ENCODE data around the gene ERFE.
"Not testable (repeated sequence)": the region's sequence is repeated elsewhere in the genome, so short reads cannot be mapped to it uniquely, and the experiment has no call there.

Gene ERFE

GRCh38 chr2:238114851-238115660, 43.7 kb upstream of the ERFE start:
- Histone ChIP-seq H3K9me2 (replicated peaks; ENCODE audit: insufficient read depth, low read length) (no peaks in the 10 kb centered on the region), H3K9ac (ENCODE audit: low read length) (no peak overlapping the region), H2AFZ (ENCODE audit: low read depth, low read length, severe bottlenecking) (no peak overlapping the region), H3K4me2 (ENCODE audit: low read depth, low read length, poor library complexity, severe bottlenecking) (no peak overlapping the region), H4K20me1 (ENCODE audit: low read depth, low read length) (no peaks in the 10 kb centered on the region), H3K79me2 (ENCODE audit: insufficient read depth, low read length) (peaks cover 4% of the 10 kb centered on the region; the same call in 1 of the 2 replicates), H3K27me3 (ENCODE audit: low read length) (no peaks in the 10 kb centered on the region), H3K9me3 (ENCODE audit: insufficient read depth, low read length) (no peaks in the 10 kb centered on the region), H3K4me3 (ENCODE audit: insufficient read depth, low read length, poor library complexity, severe bottlenecking) (no peak overlapping the region), H3K36me3 (ENCODE audit: low read length) (peaks cover 13% of the 10 kb centered on the region; the same call in 1 of the 2 replicates), H3F3A (ENCODE audit: insufficient read depth) (peaks cover 10% of the 10 kb centered on the region; the same call in 1 of the 2 replicates), H3K27ac (ENCODE audit: low read depth, low read length) (no peak overlapping the region)
- TF ChIP-seq EZH2phosphoT487 (conservative IDR thresholded peaks at IDR 0.05; ENCODE audit: low read length), result no peak
- no peak for TF ChIP-seq CTCF (IDR thresholded peaks at IDR 0.05; ENCODE audit: insufficient read depth, low read length, poor library complexity, severe bottlenecking)

- not testable (repeated sequence) for H2AFZ ChIP-seq (ENCODE audit: low read depth, low read length, severe bottlenecking); H3K27ac ChIP-seq (ENCODE audit: low read depth, low read length); H3K79me2 ChIP-seq (ENCODE audit: insufficient read depth, low read length); H3K9me3 ChIP-seq (ENCODE audit: insufficient read depth, low read length); H3K27me3 ChIP-seq (ENCODE audit: low read length); H3F3A ChIP-seq (ENCODE audit: insufficient read depth); H3K9ac ChIP-seq (ENCODE audit: low read length); H4K20me1 ChIP-seq (ENCODE audit: low read depth, low read length); H3K4me3 ChIP-seq (ENCODE audit: insufficient read depth, low read length, poor library complexity, severe bottlenecking); H3K4me2 ChIP-seq (ENCODE audit: low read depth, low read length, poor library complexity, severe bottlenecking); H3K9me2 ChIP-seq (replicated peaks; ENCODE audit: insufficient read depth, low read length)
- H3K36me3 ChIP-seq (ENCODE audit: low read length), result peaks cover 13% of the 10 kb centered on the region; the same call in 1 of the 2 replicates
These were observed 43.1 kb upstream of the ERFE start for GRCh38 chr2:238115709-238116108.

- peaks cover 10% of the 10 kb centered on the region; the same call in 1 of the 2 replicates for H3K36me3 ChIP-seq (ENCODE audit: low read length)
- no peak for TF ChIP-seq CTCF (IDR thresholded peaks at IDR 0.05; ENCODE audit: insufficient read depth, low read length, poor library complexity, severe bottlenecking)
- TF ChIP-seq EZH2phosphoT487 (conservative IDR thresholded peaks at IDR 0.05; ENCODE audit: low read length), result no peak
- no peaks in the 10 kb centered on the region for H3K27me3 ChIP-seq (ENCODE audit: low read length)
- H2AFZ ChIP-seq (ENCODE audit: low read depth, low read length, severe bottlenecking), result no peak overlapping the region
- H3F3A ChIP-seq (ENCODE audit: insufficient read depth), result peaks cover 9% of the 10 kb centered on the region; the same call in 1 of the 2 replicates
- H3K27ac ChIP-seq (ENCODE audit: low read depth, low read length), result no peak overlapping the region
- H3K9me3 ChIP-seq (ENCODE audit: insufficient read depth, low read length), result no peaks in the 10 kb centered on the region
- H3K4me3 ChIP-seq (ENCODE audit: insufficient read depth, low read length, poor library complexity, severe bottlenecking), result no peak overlapping the region
- H3K4me2 ChIP-seq (ENCODE audit: low read depth, low read length, poor library complexity, severe bottlenecking), result no peak overlapping the region
- peaks cover 4% of the 10 kb centered on the region; the same call in 1 of the 2 replicates for H3K79me2 ChIP-seq (ENCODE audit: insufficient read depth, low read length)
- H3K9ac ChIP-seq (ENCODE audit: low read length), result no peak overlapping the region
- no peaks in the 10 kb centered on the region for H4K20me1 ChIP-seq (ENCODE audit: low read depth, low read length)
- H3K9me2 ChIP-seq (replicated peaks; ENCODE audit: insufficient read depth, low read length), result no peaks in the 10 kb centered on the region
These were observed 42.2 kb upstream of the ERFE start for GRCh38 chr2:238116298-238117198.
